Ovary (tissue), 9 donors: Measurements from ENCODE around the gene APLNR. TPM values are rescaled to one million over a fixed set of nuclear protein-coding genes. Genes with fewer than 3 reads are reported as not detected.

Source experiments
- DNase-seq, 5 donors: peaks; one replicate each; pipeline ENCODE4 v3.0.0-alpha.2; 2019 to 2020
- H3K27ac ChIP-seq, 2 donors: fragments of 200-600 bp; one replicate each; pipeline versions ENCODE4 v1.5.1 to v1.8.0; 2019 to 2022
- H3K27me3 ChIP-seq: fragments of 200-600 bp; one replicate; pipeline ENCODE4 v1.8.0; 2022
- H3K36me3 ChIP-seq: fragments of 200-600 bp; sonication (generic); one replicate; pipeline ENCODE4 v1.5.1; 2019
- H3K4me1 ChIP-seq: one replicate; pipeline ENCODE4 v1.8.1; 2013; ENCODE audit warnings: mild to moderate bottlenecking, moderate library complexity; ENCODE audit not compliant: insufficient read depth
- H3K4me3 ChIP-seq: fragments of 200-600 bp; sonication (generic); one replicate; pipeline ENCODE4 v1.5.1; 2017
- H3K9me3 ChIP-seq, 2 donors: fragments of 200-600 bp in 1 of 2; sonication (generic) in 1 of 2; one replicate each; pipeline versions ENCODE4 v1.5.1 to v1.8.1; 2013 to 2019; ENCODE audit warnings: mild to moderate bottlenecking in 1 of 2, moderate library complexity in 1 of 2
- EP300 ChIP-seq: sonication (generic); formaldehyde crosslinking; IDR thresholded peaks from one replicate; pipeline ENCODE4 v1.6.1; 2017; ENCODE audit warnings: antibody characterized with exemption
- POLR2A ChIP-seq: fragments of 450-650 bp; IDR thresholded peaks from one replicate; pipeline ENCODE4 v1.6.1; 2017; ENCODE audit warnings: antibody characterized with exemption, mild to moderate bottlenecking, moderate library complexity
- WGBS, 3 donors: extraction: QIAGEN DNeasy Blood & Tissue Kit in 1 of 3; methylation state at CpG; one replicate each; pipeline versions ENCODE4 v1.1.5 to v1.1.7; 2013 to 2017; 5-methylcytosine and 5-hydroxymethylcytosine counted together
- intact Hi-C, 4 donors: fragments of 100-400 bp; cut with DNase I; formaldehyde crosslinking; loops; one replicate each; pipeline versions ENCODE4 v1.11.0 to v1.15.1; 2022 to 2023
- polyA plus RNA-seq, 2 donors: library from polyadenylated mRNA; stranded (reverse); fragments of 200-250 nt in 1 of 2; fragments of 350-450 nt in 1 of 2; fragmentation: Illumina TruSeq in 1 of 2; extraction: RNeasy Lipid Tissue Mini Kit (QIAGEN cat#74804) in 1 of 2; gene quantifications; one replicate each; pipeline ENCODE4 v1.2.3, GENCODE V29; 2013 to 2014
- total RNA-seq, 7 donors: library from RNA; depleted of rRNA in 2 of 7; stranded (reverse); fragments of >200 nt in 2 of 7; fragmentation: NEBNext Ultra II Directional in 3 of 7; extraction: Animal tissue kit (Norgen Biotek cat#: 25700) in 3 of 7; gene quantifications; one replicate each; pipeline versions ENCODE4 v1.1.0 to v1.2.4, GENCODE V29; 2016 to 2023
- TF ChIP-seq, protein P1 (sequence below), 3 donors: fragments of 450-650 bp in 2 of 3; fragments of 200-600 bp in 1 of 3; IDR thresholded peaks; one replicate each; pipeline versions ENCODE4 v1.5.1 to v1.8.0; 2016 to 2022; ENCODE audit warnings: antibody characterized with exemption in 3 of 3, mild to moderate bottlenecking in 1 of 3
- donor health status: DM: no; HTN: no; CAD: no; lungs with moderate emphysema.
- donor health status: DM: no; HTN: no; CAD: no.
- donor health status: Bipolar disorder and iron deficiency.
- donor health status: DM: yes; HTN: yes; CAD: no.
- donor health status: DM: no; HTN: no; CAD: no.
- donor health status: DM: yes; HTN: yes; CAD: no.

The APLNR gene
- total and polyA plus RNA-seq, 9 donors: 0.24 to 36.1 (median 0.94) TPM; not detected in 2

DNA sequence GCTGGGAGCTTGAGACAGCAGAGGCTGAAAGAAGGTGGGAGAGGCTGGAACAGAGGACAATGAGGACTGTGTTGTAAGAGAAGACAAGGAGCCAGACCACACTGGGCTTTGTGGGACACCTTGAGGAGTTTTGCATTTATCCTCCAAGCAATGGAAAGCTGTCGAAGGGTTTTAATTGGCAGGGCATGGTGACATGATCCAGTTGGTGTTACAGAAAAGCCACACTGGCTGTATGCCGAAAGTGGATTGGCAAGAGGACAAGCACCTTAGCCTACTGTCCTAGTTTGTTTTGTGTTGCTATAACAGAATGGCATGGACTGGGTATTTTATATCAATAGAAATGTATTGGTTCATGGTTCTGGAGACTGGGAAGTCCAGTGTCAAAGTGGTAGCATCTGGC, 14.0 kb upstream of the APLNR start:
- intact Hi-C loops: loop anchor here in 1 of 4 donors (10.0 kb wide), 1 partner anchor 406 kb away; no protein-coding TSS in a partner anchor
- no peak overlapping the region for H3K27ac ChIP-seq
- no peak overlapping the region for H3K4me3 ChIP-seq
- H3K36me3 ChIP-seq: no peaks in the 10 kb centered on the region
- no peaks in the 10 kb centered on the region for H3K27me3 ChIP-seq
- 73 to 89% (median 82%) methylated on average over 2 of the region's 2 CpGs for WGBS, 3 donors
- TF ChIP-seq EP300 (no peak), POLR2A (no peak)
- TF ChIP-seq, protein P1, sequence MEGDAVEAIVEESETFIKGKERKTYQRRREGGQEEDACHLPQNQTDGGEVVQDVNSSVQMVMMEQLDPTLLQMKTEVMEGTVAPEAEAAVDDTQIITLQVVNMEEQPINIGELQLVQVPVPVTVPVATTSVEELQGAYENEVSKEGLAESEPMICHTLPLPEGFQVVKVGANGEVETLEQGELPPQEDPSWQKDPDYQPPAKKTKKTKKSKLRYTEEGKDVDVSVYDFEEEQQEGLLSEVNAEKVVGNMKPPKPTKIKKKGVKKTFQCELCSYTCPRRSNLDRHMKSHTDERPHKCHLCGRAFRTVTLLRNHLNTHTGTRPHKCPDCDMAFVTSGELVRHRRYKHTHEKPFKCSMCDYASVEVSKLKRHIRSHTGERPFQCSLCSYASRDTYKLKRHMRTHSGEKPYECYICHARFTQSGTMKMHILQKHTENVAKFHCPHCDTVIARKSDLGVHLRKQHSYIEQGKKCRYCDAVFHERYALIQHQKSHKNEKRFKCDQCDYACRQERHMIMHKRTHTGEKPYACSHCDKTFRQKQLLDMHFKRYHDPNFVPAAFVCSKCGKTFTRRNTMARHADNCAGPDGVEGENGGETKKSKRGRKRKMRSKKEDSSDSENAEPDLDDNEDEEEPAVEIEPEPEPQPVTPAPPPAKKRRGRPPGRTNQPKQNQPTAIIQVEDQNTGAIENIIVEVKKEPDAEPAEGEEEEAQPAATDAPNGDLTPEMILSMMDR (IDR thresholded peaks at IDR 0.05): no peak
- H3K9me3 ChIP-seq: no peaks in the 10 kb centered on the region
- DNase-seq: no peak
- peaks cover 1% of the 10 kb centered on the region for H3K4me1 ChIP-seq

DNA sequence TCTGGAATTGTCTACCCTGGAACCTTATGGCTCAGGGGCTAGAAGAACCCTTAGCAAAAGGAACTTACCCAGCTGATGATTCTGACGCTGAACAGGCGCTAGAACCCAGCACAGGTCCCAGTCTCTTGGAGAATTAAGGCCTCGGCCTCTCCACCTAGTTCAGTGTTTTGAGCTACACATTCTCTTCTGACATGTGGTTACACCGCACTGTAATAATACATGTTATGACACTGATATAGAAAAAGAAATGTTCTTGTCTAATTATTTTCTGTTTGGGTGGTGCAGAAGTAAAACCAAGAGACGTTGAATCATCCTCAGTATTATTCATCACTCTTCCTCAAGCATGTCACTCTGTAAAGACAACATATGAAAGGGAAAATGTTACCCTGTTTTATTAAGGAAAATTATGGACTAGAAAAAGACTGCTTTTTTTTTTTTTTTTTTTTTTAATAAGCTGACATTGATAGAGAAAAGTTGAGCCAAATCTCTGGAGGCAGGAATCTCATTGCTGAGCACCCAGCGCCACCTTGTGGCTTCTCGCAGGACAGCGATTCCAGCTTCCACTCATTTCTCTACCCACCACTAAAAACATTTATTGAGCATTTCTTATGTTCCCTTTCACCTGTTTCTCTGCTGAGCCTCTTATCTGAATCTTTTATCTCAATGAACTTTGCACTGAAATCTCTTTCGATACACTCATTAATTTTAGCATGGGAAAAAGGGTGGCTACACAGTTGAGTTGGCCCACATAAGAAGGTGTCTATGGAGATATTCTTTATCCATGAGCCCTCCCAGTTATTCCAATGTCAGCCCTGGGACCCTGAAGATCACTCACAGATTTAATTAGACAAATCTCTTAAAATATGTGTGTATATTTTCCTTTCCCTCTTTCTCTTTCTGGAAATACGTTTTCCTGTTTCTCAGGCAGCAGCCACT, 12.6 kb upstream of the APLNR start:
- WGBS, 3 donors: 26 to 29% (median 28%) methylated on average over 10 of the region's 10 CpGs
- intact Hi-C loops: loop anchor here (5.0 to 10.0 kb wide), 4 partner anchors 125 to 407 kb away; no protein-coding TSS in a partner anchor
- H3K27me3 ChIP-seq: no peaks in the 10 kb centered on the region
- no peak overlapping the region for H3K4me3 ChIP-seq
- peak; percentile 29 to 76 (median 64) for DNase-seq
- no peaks in the 10 kb centered on the region for H3K9me3 ChIP-seq
- H3K4me1 ChIP-seq: peaks cover 1% of the 10 kb centered on the region
- H3K36me3 ChIP-seq: no peaks in the 10 kb centered on the region
- no peak overlapping the region for H3K27ac ChIP-seq
- TF ChIP-seq, protein P1 (IDR thresholded peaks at IDR 0.05): peak; percentile 30 to 63 (median 54)
- no peak for TF ChIP-seq POLR2A

DNA sequence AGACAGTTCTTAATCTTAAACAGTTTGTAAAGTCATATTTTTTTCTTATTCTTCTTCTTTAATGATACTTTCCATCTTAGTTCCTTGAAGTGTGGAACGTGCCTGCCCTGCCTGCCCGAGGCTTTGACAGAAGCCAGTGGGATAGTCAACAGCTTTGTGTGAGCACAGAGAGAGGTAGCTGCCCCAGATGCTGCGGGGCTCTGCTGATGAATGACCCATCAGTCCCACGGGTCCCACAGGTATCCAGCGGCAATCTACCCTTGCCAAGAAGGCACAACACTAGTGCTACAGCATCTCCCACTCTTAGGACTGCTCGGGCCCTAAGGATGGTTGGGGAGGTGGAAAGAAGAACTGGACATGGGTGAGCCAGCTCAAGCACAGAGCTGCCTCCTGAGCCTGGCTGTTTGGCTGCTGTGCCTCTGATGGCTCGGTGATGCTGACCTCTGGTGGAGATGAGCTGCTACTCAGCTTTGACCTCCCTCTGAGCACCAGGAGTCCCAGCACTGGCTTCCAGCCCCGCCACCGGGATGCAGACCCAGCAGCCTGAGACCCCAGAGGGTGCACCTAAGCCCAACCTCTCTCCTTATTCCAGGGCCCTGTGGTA, 11.8 kb upstream of the APLNR start:
- H3K4me3 ChIP-seq: no peak overlapping the region
- H3K9me3 ChIP-seq: no peaks in the 10 kb centered on the region
- TF ChIP-seq EP300 (no peak), POLR2A (no peak)
- TF ChIP-seq, protein P1 (IDR thresholded peaks at IDR 0.05): no peak
- no peak overlapping the region for H3K27ac ChIP-seq
- intact Hi-C loops: loop anchor here in 3 of 4 donors (5.0 to 10.0 kb wide), 3 partner anchors 124 to 407 kb away; no protein-coding TSS in a partner anchor
- H3K27me3 ChIP-seq: no peaks in the 10 kb centered on the region
- DNase-seq: peak; percentile 25 to 59 (median 49)
- H3K36me3 ChIP-seq: no peaks in the 10 kb centered on the region
- H3K4me1 ChIP-seq: peaks cover 1% of the 10 kb centered on the region
- WGBS, 3 donors: 30 to 39% (median 35%) methylated on average over 9 of the region's 9 CpGs

DNA sequence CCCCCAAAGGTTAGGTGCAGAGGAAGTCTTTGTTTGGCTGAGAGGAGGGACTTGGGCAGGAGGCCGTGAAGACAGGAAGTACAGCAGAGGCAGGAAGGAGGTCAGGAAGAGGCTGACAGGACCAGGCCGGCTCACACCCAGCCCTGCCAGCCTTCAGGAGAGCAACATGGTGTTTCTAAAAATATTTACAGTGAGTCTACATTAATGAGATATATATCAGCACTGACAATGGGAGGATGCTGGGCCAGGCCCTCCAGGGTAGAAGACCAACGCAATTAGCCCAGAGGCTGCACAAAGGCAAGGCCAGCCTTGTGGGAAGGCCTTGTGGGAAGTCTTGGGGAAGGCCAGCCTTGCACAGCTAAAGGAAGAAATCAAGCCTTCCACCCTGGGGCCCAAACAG, 7.9 kb upstream of the APLNR start:
- intact Hi-C loops: loop anchor here in 3 of 4 donors (5.0 to 10.0 kb wide), 3 partner anchors 120 to 403 kb away; no protein-coding TSS in a partner anchor
- 80 to 83% (median 80%) methylated on average over 3 of the region's 3 CpGs for WGBS, 3 donors
- no peaks in the 10 kb centered on the region for H3K27me3 ChIP-seq

More for the DNA sequence above, 7.9 kb upstream of the APLNR start:
- Histone ChIP-seq H3K4me1 (peaks cover 3% of the 10 kb centered on the region), H3K4me3 (no peak overlapping the region), H3K27ac (no peak overlapping the region), H3K9me3 (no peaks in the 10 kb centered on the region), H3K36me3 (no peaks in the 10 kb centered on the region)
- DNase-seq: no peak
- TF ChIP-seq POLR2A (no peak), EP300 (no peak)
- TF ChIP-seq, protein P1 (IDR thresholded peaks at IDR 0.05): no peak
